Measurements from ENCODE around the gene IGSF21.

GRCh38 chr1:18161690-18162089, 54.1 kb downstream of the IGSF21 start:
- TF ChIP-seq TAF1 (conservative IDR thresholded peaks at IDR 0.05) (no peak), CTCF (IDR thresholded peaks at IDR 0.05; ENCODE audit: low read depth, low read length, missing input control) (no peak), ZBTB33 (IDR thresholded peaks at IDR 0.05) (no peak), YY1 (IDR thresholded peaks at IDR 0.05) (no peak), JUND (IDR thresholded peaks at IDR 0.05) (no peak), MAX (IDR thresholded peaks at IDR 0.05) (no peak), ATF3 (IDR thresholded peaks at IDR 0.05) (no peak), RAD21 (IDR thresholded peaks at IDR 0.05) (no peak), HNF4A (conservative IDR thresholded peaks at IDR 0.05) (no peak), NR2F2 (IDR thresholded peaks at IDR 0.05) (no peak)

All from liver (tissue), 3 donors.